ENCODE data around the gene SPIN2B. TPM values are rescaled to one million over a fixed set of nuclear protein-coding genes. Genes with fewer than 3 reads are reported as not detected.
"Not testable (repeated sequence)": the region's sequence is repeated elsewhere in the genome, so short reads cannot be mapped to it uniquely, and the experiment has no call there.

The SPIN2B gene
- 6.9 TPM for total RNA-seq

- TF ChIP-seq, protein P1, sequence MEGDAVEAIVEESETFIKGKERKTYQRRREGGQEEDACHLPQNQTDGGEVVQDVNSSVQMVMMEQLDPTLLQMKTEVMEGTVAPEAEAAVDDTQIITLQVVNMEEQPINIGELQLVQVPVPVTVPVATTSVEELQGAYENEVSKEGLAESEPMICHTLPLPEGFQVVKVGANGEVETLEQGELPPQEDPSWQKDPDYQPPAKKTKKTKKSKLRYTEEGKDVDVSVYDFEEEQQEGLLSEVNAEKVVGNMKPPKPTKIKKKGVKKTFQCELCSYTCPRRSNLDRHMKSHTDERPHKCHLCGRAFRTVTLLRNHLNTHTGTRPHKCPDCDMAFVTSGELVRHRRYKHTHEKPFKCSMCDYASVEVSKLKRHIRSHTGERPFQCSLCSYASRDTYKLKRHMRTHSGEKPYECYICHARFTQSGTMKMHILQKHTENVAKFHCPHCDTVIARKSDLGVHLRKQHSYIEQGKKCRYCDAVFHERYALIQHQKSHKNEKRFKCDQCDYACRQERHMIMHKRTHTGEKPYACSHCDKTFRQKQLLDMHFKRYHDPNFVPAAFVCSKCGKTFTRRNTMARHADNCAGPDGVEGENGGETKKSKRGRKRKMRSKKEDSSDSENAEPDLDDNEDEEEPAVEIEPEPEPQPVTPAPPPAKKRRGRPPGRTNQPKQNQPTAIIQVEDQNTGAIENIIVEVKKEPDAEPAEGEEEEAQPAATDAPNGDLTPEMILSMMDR (IDR thresholded peaks at IDR 0.05), result peak in 1 of 3 experiments; percentile 8
- no peaks in the 10 kb centered on the region for H3K36me3 ChIP-seq
Observed at GRCh38 chrX:57121162-57121755, at the start of gene SPIN2B. TSS of gene SPIN2B (minus strand) at chrX:57121548.

GRCh38 chrX:57156397-57157049 lies 35.2 kb upstream of the SPIN2B start:
- TF ChIP-seq, protein P1 (IDR thresholded peaks at IDR 0.05), result peak in 1 of 3 experiments; percentile 29
- no peaks in the 10 kb centered on the region for H3K4me1 ChIP-seq
- no peaks in the 10 kb centered on the region for H3K36me3 ChIP-seq
- no peak for DNase-seq (ENCODE audit: low spot score in 2 of 2)
- no peak overlapping the region for H3K27ac ChIP-seq
- intact Hi-C loops (cut with DNase I), result no loop called here
- H3K4me3 ChIP-seq, result no peak overlapping the region
- no peaks in the 10 kb centered on the region for H3K27me3 ChIP-seq
- peaks cover 0 to 14% of the 10 kb centered on the region in 2 donors for H3K9me3 ChIP-seq

More at GRCh38 chrX:57121162-57121755, at the start of gene SPIN2B:
- H3K9me3 ChIP-seq, result no peaks in the 10 kb centered on the region
- H3K4me3 ChIP-seq, result peak within 1 kb of the TSS; percentile 54 to 71
- H3K4me1 ChIP-seq, result no peaks in the 10 kb centered on the region
- H3K27ac ChIP-seq, result peak within 1 kb of the TSS; percentile 71 to 74
- intact Hi-C loops (cut with DNase I), result no loop called here
- no peaks in the 10 kb centered on the region for H3K27me3 ChIP-seq
- DNase-seq (ENCODE audit: low spot score in 2 of 2), result peak; percentile 19 to 90

DNA sequence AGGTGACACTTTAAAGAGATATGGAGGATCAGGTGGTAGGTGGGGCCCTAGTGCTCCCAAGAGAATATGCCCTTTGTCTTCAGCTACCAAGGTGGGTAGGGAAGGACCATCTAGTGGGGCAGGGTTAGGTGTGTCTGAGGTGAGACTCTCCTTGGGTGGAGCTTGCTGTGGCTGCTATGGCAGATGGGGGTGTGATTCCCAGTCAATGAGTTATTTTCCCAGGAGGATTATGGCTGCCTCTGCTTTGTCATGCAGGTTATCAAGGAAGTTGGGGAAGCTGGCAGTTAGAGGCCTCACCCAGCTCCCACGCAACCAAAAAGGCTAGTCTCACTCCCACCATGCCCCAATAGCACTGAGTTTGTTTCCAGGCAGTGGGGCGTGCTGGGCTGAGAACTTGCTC lies 33.8 kb upstream of the SPIN2B start:
- H3K4me1 ChIP-seq, result no peaks in the 10 kb centered on the region
- peaks cover 0 to 14% of the 10 kb centered on the region in 2 donors for H3K9me3 ChIP-seq
- H3K27me3 ChIP-seq, result no peaks in the 10 kb centered on the region
- no peak for DNase-seq (ENCODE audit: low spot score in 2 of 2)
- no peak overlapping the region for H3K27ac ChIP-seq
- H3K36me3 ChIP-seq, result no peaks in the 10 kb centered on the region
- TF ChIP-seq, protein P1 (IDR thresholded peaks at IDR 0.05), result no peak
- intact Hi-C loops (cut with DNase I), result no loop called here
- H3K4me3 ChIP-seq, result no peak overlapping the region

GRCh38 chrX:57152222-57152621 lies 30.9 kb upstream of the SPIN2B start:
- H3K9me3 ChIP-seq, result peaks cover 0 to 14% of the 10 kb centered on the region in 2 donors
- DNase-seq (ENCODE audit: low spot score in 2 of 2); H3K27ac ChIP-seq; H3K4me1 ChIP-seq; H3K4me3 ChIP-seq; H3K36me3 ChIP-seq; H3K27me3 ChIP-seq; intact Hi-C loops (cut with DNase I): not testable (repeated sequence)

- TF ChIP-seq, protein P1 (IDR thresholded peaks at IDR 0.05), result no peak
- no peak overlapping the region for H3K4me3 ChIP-seq
- no peaks in the 10 kb centered on the region for H3K36me3 ChIP-seq
- no peaks in the 10 kb centered on the region for H3K4me1 ChIP-seq
- no peak overlapping the region for H3K27ac ChIP-seq
- no peaks in the 10 kb centered on the region for H3K9me3 ChIP-seq
- DNase-seq (ENCODE audit: low spot score in 2 of 2), result no peak
- no peaks in the 10 kb centered on the region for H3K27me3 ChIP-seq
- intact Hi-C loops (cut with DNase I), result no loop called here
Observed at GRCh38 chrX:57138674-57139073, 17.3 kb upstream of the SPIN2B start.

- no peak for DNase-seq (ENCODE audit: low spot score in 2 of 2)
- Histone ChIP-seq H3K27ac (no peak overlapping the region), H3K4me3 (peak overlapping the region; percentile 21 to 57), H3K36me3 (no peaks in the 10 kb centered on the region), H3K27me3 (no peaks in the 10 kb centered on the region), H3K4me1 (no peaks in the 10 kb centered on the region), H3K9me3 (no peaks in the 10 kb centered on the region)
- intact Hi-C loops (cut with DNase I), result no loop called here
- TF ChIP-seq, protein P1 (IDR thresholded peaks at IDR 0.05), result no peak
Observed at GRCh38 chrX:57137501-57137900, 16.2 kb upstream of the SPIN2B start.

GRCh38 chrX:57137073-57137472 lies 15.7 kb upstream of the SPIN2B start, which contains the start of gene SPIN2A:
TSS of gene SPIN2A (minus strand) at chrX:57137397. CDS start at chrX:57136597, 800 bp downstream.
- DNase-seq (ENCODE audit: low spot score in 2 of 2); H3K9me3 ChIP-seq; H3K27ac ChIP-seq; H3K4me1 ChIP-seq; H3K36me3 ChIP-seq; H3K27me3 ChIP-seq; intact Hi-C loops (cut with DNase I): not testable (repeated sequence)
- H3K4me3 ChIP-seq, result peak within 1 kb of the TSS; percentile 21 to 57

DNA sequence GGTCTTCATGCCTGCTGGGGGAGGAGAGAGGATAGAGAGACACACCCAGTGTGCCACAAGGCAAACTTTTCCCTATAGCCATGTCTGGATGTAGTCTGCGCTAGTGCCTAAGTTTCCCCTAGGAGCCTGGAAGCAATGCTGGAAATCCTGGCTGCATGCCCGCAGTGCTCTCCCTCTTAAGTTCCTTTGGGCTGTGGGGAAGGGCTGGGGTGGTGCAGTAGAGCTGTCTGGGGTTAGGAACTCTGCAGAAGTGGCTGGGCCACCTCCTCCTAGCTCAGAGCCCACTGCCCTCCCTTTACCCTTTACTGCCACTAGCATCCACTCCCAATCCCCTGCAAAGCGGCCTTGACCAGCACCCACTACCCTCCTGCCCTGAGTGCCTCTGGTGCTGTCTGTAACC lies 15.2 kb upstream of the SPIN2B start:
- H3K27me3 ChIP-seq; intact Hi-C loops (cut with DNase I); H3K36me3 ChIP-seq; DNase-seq (ENCODE audit: low spot score in 2 of 2); H3K4me1 ChIP-seq; H3K9me3 ChIP-seq; H3K27ac ChIP-seq: not testable (repeated sequence)
- peak overlapping the region in 1 of 2 donors; percentile 57 for H3K4me3 ChIP-seq

Measured in ascending aorta (tissue), 2 donors.